ENCODE results near the gene UTP14A.

- no peak for TF ChIP-seq EP300 (IDR thresholded peaks at IDR 0.05)
- TF ChIP-seq PHF8 (IDR thresholded peaks at IDR 0.05; ENCODE audit: borderline replicate concordance, low read depth): no peak
- TF ChIP-seq, protein P1, sequence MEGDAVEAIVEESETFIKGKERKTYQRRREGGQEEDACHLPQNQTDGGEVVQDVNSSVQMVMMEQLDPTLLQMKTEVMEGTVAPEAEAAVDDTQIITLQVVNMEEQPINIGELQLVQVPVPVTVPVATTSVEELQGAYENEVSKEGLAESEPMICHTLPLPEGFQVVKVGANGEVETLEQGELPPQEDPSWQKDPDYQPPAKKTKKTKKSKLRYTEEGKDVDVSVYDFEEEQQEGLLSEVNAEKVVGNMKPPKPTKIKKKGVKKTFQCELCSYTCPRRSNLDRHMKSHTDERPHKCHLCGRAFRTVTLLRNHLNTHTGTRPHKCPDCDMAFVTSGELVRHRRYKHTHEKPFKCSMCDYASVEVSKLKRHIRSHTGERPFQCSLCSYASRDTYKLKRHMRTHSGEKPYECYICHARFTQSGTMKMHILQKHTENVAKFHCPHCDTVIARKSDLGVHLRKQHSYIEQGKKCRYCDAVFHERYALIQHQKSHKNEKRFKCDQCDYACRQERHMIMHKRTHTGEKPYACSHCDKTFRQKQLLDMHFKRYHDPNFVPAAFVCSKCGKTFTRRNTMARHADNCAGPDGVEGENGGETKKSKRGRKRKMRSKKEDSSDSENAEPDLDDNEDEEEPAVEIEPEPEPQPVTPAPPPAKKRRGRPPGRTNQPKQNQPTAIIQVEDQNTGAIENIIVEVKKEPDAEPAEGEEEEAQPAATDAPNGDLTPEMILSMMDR (IDR thresholded peaks at IDR 0.05): no peak
- TF ChIP-seq HDAC2 (IDR thresholded peaks at IDR 0.05): no peak
These were observed 27.7 kb downstream of the UTP14A start for GRCh38 chrX:129933700-129934099.

All from A549 (cell line).